H1 (cell line): ENCODE results near the gene APOBEC3H. TPM values are rescaled to one million over a fixed set of nuclear protein-coding genes. Genes with fewer than 3 reads are reported as not detected.
A peak's percentile ranks its signal among the peaks of the same experiment; 100 is the strongest.

Source experiments
- BACH1 ChIP-seq: IDR thresholded peaks from 2 replicates; pipeline ENCODE4 v1.6.1; 2012; ENCODE audit warnings: low read length, improper control_type of control experiment
- CBX5 ChIP-seq: fragments of 300-800, 300-1000 bp; sonication (generic); IDR thresholded peaks from 2 replicates; pipeline ENCODE4 v1.7.1; 2016; ENCODE audit warnings: antibody characterized with exemption, low read length, low read depth
- CEBPB ChIP-seq: IDR thresholded peaks from 2 replicates; pipeline ENCODE4 v1.6.1; 2012; ENCODE audit warnings: low read depth, low read length
- GTF2F1 ChIP-seq: IDR thresholded peaks from 2 replicates; pipeline ENCODE4 v1.6.1; 2012; ENCODE audit warnings: low read depth, low read length, improper control_type of control experiment, borderline replicate concordance
- HDAC6 ChIP-seq: IDR thresholded peaks from one replicate; pipeline ENCODE4 v1.7.1; 2012; ENCODE audit warnings: low read depth, mild to moderate bottlenecking, inconsistent platforms, low read length, moderate library complexity
- JUN ChIP-seq: IDR thresholded peaks from 2 replicates; pipeline ENCODE4 v1.6.1; 2011; ENCODE audit warnings: low read depth, mild to moderate bottlenecking, improper control_type of control experiment, low read length
- JUND ChIP-seq: IDR thresholded peaks from 2 replicates; pipeline ENCODE4 v1.6.1; 2011; ENCODE audit warnings: mild to moderate bottlenecking, improper control_type of control experiment, low read length
- KDM1A ChIP-seq: fragments of 200-600, 300-600 bp; sonication (generic); IDR thresholded peaks from 2 replicates; pipeline ENCODE4 v1.7.1; 2016; ENCODE audit warnings: mild to moderate bottlenecking, low read length, borderline replicate concordance
- NANOG ChIP-seq: IDR thresholded peaks from 2 replicates; pipeline ENCODE4 v1.6.1; 2011; ENCODE audit warnings: low read length, low read depth, mild to moderate bottlenecking, inconsistent platforms; ENCODE audit not compliant: insufficient read depth, poor library complexity, severe bottlenecking
- RAD21 ChIP-seq, 2 experiments: IDR thresholded peaks in 1 of 2; conservative IDR thresholded peaks in 1 of 2; 2 replicates each; pipeline ENCODE4 v1.6.1; 2011; ENCODE audit warnings: low read depth in 2 of 2, low read length in 2 of 2, improper control_type of control experiment in 1 of 2, inconsistent platforms in 1 of 2, mild to moderate bottlenecking in 1 of 2, moderate library complexity in 1 of 2
- SP1 ChIP-seq: IDR thresholded peaks from 2 replicates; pipeline ENCODE4 v1.6.1; 2011; ENCODE audit warnings: low read depth, low read length
- SP4 ChIP-seq: IDR thresholded peaks from 2 replicates; pipeline ENCODE4 v1.6.1; 2012; ENCODE audit warnings: low read length, inconsistent platforms
- TCF12 ChIP-seq: IDR thresholded peaks from 2 replicates; pipeline ENCODE4 v1.6.1; 2011; ENCODE audit warnings: low read depth, mild to moderate bottlenecking, low read length
- ZNF274 ChIP-seq: IDR thresholded peaks from 2 replicates; pipeline ENCODE4 v1.7.0; 2012; ENCODE audit warnings: low read length, borderline replicate concordance; ENCODE audit errors: extremely low read depth
- polyA plus RNA-seq, 7 experiments: library from polyadenylated mRNA; depleted of rRNA in 3 of 7; stranded (reverse) in 5 of 7; unstranded in 2 of 7; fragments of >200 nt in 5 of 7; fragments of 200-250 nt in 2 of 7; gene quantifications; 1 replicate in 5 of 7; 2 replicates in 1 of 7; 4 replicates in 1 of 7; pipeline versions ENCODE4 v1.2.1 to v1.2.3, GENCODE V29; 2011 to 2013; ENCODE audit warnings: missing spikeins in 2 of 7, mixed read lengths in 2 of 7
- total RNA-seq: library from RNA; stranded (reverse); fragmentation: NEBNext Ultra II Directional; extraction: Animal tissue kit (Norgen Biotek cat#: 25700); gene quantifications from 2 replicates; pipeline ENCODE4 v1.2.1, GENCODE V29; 2021
- TF ChIP-seq, protein P1 (sequence below): IDR thresholded peaks from 2 replicates; pipeline ENCODE4 v1.6.1; 2012; ENCODE audit warnings: inconsistent platforms

Gene APOBEC3H
- total and polyA plus RNA-seq, 2 of the 8 experiments (the other 6 are each of a cell fraction or from before 2014, with no cell fraction given), result 0.47 to 0.56 TPM

DNA sequence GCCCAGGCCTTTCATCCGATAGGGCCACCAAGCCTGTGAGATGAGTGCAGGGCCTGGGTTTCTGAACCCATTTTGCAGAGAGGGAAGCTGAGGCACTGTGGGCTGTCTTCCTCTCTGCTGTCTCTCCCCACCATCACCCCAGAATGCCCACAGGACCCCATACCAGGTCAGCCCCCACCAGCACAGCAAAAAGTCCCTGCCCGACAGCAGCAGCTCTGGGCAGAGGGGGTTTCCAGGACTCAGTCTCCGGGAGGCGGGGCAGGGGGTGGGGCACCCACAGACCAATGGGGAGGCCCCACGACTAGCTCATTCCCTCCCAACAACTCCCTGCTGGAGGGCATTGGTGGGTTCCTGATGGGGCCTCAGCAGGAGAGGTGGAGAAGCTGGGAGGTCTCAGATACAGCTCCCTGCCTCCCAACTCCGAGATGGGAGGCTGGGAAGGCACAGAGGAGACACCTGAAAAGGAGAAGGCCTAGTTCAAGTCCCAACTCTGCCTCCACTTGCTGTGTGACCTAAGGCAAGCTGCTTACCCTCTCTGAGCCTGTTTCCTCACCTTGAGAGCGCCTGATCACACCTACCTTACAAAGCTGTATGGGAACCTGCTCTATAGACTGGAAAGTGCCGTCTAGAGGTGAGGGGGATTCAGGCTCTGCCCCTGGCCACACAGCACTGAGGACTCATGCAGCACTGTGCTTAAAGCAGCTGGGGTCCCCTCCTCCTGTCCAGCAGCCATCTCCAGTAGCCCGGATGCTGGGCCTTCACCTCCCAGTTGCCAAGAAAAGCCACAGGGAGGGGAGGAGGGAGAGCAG is 51.9 kb downstream of the APOBEC3H start (continued):
- no peak for TF ChIP-seq TCF12
- no peak for TF ChIP-seq GTF2F1
- TF ChIP-seq KDM1A, result peak; percentile 97; the same call in 1 of the 2 replicates
- TF ChIP-seq JUND, result no peak
- no peak for TF ChIP-seq CEBPB
- 0 out of 2 replicates have a peak, but pooled peaks have one; percentile 34 for TF ChIP-seq SP1
- no peak for TF ChIP-seq BACH1
- TF ChIP-seq JUN, result no peak
- TF ChIP-seq CBX5, result no peak
- peak; percentile 50 for TF ChIP-seq NANOG
- no peak for TF ChIP-seq SP4
- TF ChIP-seq HDAC6, result no peak
- no peak for TF ChIP-seq ZNF274
- no peak for TF ChIP-seq RAD21 (IDR thresholded peaks at IDR 0.05 in 1 of 2, conservative IDR thresholded peaks at IDR 0.05 in 1 of 2; ENCODE audit: low read depth in 2 of 2, low read length in 2 of 2)
- TF ChIP-seq, protein P1, sequence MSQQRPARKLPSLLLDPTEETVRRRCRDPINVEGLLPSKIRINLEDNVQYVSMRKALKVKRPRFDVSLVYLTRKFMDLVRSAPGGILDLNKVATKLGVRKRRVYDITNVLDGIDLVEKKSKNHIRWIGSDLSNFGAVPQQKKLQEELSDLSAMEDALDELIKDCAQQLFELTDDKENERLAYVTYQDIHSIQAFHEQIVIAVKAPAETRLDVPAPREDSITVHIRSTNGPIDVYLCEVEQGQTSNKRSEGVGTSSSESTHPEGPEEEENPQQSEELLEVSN, result no peak
